GM18519 (cell line): ENCODE measurements around the gene CETN1.

Experiments used
- ATAC-seq: cut with Tn5 transposase; IDR thresholded peaks from one replicate; pipeline ENCODE4 v1.9.1; 2021; ENCODE audit warnings: mild to moderate bottlenecking, moderate library complexity; ENCODE audit not compliant: unreplicated experiment, low FRiP score

CETN1 gene

DNA sequence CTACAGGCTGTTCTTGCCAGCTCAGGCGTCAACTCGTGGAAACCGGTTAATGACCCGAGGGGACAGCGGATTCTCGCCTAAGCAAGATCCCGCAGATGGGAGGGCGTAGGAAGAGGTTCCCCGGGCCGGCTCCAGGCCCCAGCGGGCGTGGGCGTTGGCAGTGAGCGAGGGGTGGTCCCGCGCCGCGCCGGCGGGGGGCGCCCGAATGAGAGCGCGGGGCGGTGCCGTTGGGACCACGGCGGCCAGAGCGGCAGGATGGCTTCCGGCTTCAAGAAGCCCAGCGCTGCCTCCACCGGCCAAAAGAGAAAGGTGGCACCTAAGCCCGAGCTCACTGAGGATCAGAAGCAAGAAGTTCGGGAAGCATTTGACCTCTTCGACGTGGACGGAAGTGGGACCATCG, at the start of gene CETN1:
CETN1 (plus strand) TSS at position 227 of the 400 bp plus-strand sequence; CDS start at position 256, 29 bp downstream.
- no peak for ATAC-seq

- no peak for ATAC-seq
Measured at GRCh38 chr18:532018-532417, 48.2 kb upstream of the CETN1 start.

- no peak for ATAC-seq
Measured at GRCh38 chr18:532632-533031, 47.5 kb upstream of the CETN1 start.

DNA sequence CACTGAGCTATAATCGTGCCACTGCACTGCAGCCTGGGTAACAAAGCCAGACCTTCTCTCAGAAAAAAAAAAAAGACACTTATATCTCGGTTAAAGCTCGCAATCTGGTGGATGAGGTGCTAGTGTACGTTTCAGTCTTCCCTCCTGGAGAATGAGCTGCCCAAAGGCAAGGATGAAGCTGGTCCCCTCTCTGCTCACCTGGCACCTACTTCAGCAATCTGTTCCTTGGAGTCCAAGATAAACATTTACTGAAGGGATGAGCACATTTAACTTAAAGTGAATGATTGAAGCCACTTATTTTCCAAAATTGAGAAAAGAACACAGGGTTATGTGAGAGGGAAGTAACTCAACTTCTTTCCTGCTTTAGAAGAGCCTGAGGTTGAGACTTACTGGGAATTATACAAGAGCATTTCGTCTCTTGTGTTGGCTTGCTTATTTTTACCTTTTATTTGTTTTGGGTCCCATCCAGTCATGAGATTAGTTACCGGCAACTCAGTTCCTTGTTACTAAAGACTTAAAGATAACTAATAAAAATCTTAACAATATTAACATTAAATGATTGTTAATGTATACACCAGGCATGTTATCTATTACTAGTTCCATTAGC, 46.1 kb upstream of the CETN1 start:
- ATAC-seq, result no peak

DNA sequence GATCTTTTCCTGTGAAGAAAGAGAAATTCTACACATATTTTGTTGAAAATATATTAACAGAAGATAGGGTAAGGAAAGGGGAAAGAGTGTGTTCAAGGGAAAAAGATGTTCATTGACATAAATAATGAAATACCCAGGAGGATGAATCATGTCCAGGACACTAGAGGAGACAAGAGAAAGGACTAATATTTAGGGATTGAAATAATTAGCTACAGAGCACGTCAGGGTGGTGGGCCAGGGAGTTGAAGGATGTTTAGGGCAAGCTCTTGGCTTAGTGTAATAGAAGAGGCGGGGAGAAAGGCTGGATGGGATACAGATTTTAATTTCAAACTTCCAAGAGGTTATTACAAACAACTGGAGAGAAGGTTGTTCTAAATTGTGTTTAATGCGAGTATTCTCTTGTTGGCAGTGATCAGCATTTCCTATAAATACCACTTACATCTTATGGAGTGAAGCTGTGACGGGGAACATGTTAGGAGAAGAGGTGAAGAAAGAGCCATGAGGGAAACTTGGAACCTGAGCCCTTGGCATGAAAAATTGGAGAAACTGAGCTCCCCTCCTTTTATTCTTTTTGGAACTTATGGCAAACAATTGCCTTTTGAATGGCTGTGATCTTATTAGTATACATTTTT, 36.6 kb upstream of the CETN1 start:
- no peak for ATAC-seq

GRCh38 chr18:549967-550366, 30.2 kb upstream of the CETN1 start:
- no peak for ATAC-seq

DNA sequence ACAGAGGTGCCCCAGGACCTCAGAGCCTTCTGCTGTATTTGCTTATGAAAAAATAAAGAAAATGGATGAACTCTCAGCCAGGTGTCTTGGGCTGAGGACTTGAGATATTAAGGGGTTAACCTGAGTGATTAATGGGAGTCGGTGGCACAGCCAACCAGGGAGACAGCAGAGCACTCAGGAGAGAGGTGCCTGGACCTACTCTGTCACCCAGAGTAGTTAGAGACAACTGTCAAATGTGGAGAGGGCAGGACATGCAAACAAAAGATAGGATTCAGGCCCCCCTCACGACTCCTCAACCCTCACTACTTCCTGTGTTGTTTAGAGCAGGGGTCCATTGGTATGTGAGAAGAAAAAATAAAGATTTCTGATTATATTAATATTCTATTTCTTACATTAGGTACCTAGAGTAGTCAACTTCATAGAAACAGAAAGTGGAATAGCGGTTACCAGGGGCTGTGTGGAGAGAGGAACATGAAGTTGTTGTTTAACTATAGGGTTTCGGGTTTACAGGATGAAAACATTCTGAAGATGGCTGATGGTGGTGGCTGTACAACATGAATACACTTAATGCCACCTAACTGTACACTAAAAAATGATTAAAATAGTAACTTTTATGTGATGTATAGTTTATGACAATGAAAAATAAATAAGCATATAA, 28.6 kb upstream of the CETN1 start:
- ATAC-seq, result no peak

DNA sequence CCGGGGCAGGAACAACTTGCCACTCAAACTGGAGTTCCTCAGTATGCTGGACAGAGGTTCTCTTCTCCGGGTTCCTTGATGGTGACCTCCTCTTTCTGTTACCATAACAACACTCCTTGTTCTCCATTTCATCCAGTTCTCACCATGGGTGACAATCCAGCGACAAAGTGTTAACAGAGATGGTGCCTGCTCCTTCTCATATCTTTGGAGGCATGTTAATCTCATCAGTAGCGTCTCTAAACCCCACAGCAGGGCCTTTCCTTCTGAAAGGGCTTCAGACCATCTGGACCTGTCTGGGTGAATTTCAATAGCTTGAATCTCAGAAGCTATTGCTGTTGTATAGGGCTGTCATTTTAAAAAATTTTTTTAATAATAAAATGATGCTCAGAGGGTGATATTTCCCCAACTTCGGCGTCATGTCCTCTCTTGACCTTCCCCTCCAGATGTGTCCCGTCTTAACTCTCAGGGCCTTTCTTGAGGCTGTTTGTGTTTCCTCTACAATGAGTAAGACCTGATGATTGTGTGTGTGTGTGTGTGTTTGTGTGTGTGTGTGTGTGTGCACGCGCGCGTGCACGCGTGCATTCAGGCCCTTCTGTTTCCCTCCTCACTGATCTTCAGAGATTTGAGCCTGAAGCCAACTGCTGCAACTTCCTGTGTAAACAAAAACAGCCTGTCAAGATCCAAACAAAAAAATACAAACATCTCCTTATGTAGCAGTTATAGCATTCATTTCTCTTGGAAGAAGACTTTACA, 24.3 kb upstream of the CETN1 start:
- ATAC-seq, result no peak

DNA sequence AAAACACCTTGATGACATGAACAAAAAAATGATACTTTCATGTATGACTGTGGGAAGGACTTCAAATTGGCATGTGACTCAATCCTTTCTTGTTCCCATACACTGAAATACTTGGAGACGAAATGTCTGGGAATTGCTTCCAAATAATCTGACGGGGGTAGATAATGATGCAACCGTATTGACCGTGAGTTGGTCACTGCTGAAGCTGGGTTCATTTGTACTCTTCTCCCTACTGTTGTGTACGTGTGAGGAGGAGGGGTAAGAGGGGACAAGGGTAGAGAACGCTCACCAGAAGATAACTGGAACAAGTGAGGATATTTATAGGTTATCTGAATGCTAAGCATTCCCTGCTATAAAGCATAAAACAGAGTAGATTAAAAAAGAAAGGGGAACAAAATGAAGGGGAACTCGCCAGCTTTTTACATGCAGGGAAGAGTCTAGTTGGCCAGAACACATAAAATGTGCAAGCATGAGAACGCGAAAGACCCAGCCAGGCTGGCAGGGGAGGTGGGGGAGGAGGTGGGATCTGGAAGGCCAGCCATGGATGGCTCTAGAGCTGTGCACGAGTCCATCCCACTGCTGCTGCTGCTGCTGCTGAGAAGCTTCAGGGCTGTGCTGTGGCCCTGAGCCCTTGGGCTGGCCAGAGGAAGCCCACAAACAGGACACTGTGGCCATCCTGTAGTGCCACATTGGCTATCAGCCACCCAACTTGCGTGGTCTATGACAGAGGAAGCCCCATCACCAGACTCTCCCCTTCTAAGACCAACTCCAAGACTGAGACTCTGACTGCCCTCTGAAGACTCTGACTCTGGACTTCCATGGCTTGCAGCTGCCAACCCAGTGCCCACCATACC, 15.2 kb upstream of the CETN1 start:
- ATAC-seq, result no peak

DNA sequence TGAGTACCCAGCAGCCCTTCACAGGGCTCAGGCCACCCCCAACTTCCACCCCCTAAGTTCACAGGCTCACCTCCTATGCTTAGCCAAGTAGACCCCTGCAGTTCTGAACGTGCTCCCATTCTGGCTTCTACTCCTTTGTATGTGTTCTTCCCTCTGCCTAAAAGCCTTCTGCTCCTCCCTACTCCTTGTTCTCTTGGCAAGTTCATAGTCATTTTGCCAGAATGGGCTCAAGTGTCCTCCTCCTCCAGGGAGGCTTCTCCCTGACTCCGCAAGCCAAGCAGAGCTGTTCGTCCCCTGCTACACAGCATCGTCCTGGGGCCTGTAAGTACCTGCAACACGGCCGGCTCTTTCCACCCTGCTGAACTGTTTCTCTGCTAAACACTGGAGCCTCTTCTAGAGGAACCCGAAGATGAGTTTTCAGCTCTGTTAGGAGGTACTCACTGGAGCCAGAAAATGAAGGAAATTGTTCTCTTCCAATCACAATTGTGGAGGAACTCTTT, 14.6 kb upstream of the CETN1 start:
- ATAC-seq, result no peak

GRCh38 chr18:567122-567521, 13.1 kb upstream of the CETN1 start:
- no peak for ATAC-seq

- no peak for ATAC-seq
Measured at GRCh38 chr18:568731-569130, 11.4 kb upstream of the CETN1 start.

DNA sequence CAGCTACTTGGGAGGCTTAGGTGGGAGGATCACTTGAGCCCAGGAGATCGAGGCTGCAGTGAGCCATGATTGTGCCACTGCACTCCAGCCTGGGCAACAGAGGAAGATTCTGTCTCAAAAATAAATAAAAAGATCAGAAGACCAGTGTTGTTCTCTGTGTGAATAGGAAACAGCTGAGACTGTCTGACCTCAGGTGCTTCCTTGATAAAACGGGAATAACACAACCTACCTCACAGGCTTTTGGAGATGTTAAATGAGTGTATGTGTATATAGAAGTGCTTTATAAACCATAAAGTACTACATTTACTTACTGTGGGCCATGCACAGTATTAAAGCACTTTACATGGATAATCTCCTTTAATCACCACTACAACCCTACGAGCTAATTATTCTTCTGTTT, 9.9 kb upstream of the CETN1 start:
- no peak for ATAC-seq

GRCh38 chr18:570697-571096, 9.5 kb upstream of the CETN1 start:
- ATAC-seq, result no peak

GRCh38 chr18:572091-572830, 7.9 kb upstream of the CETN1 start:
- no peak for ATAC-seq

DNA sequence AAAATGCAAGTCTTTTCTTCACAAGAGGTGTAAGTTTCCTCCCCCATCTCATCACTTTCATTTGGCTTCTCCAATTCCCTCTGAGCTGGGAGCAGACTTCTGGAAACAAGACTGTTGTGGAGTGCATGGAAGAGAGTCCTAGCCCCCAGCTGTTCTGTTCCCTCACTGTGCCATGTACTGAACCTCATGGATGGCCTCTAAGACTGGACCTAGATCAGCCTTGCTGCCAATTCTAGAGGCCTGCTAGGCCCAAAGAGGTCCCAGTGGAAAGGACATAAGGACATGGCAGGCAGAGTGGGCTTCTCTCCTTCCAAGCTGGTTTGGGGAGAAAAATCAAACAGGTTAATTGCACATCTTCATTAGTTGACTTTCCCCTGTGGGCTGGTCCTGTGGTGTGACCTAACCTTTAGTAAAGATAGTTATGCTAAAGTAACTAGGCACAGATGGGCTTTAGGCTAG, 7.3 kb upstream of the CETN1 start:
- no peak for ATAC-seq

DNA sequence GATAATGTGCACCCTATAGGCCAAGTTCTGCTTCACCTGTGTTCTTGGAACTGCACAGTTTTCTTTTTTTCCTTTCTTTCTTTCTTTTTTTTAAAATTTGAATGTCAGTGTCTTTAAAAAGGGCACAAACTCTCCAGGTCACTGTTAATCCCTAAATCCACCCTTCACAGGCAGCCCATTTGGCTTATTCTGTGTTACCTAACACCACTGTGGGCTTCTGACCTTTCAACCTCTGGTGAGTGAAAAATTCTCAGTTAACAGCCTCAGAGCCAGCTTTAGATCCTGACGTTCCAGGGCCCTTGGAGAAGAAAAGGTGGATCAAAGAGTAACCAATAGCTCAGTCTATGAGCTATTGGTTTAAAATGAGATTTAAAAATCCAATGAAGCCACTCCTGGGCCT, 6.8 kb upstream of the CETN1 start:
- no peak for ATAC-seq

GRCh38 chr18:574149-574860, 5.9 kb upstream of the CETN1 start:
- ATAC-seq, result no peak
